Measurements from ENCODE around the gene ADAMTS6.

GRCh38 chr5:65412842-65413241 lies 68.9 kb downstream of the ADAMTS6 start:
- TF ChIP-seq ZNF416 (tag by site-specific recombination; IDR thresholded peaks at IDR 0.05): no peak
- no peak for TF ChIP-seq SCRT1 (tag by site-specific recombination; IDR thresholded peaks at IDR 0.05; ENCODE audit: borderline replicate concordance)
- TF ChIP-seq CTCF (tag by site-specific recombination; IDR thresholded peaks at IDR 0.05): no peak
- TF ChIP-seq ZNF112 (tag by site-specific recombination; IDR thresholded peaks at IDR 0.05): no peak

Data from HEK293 (cell line).